Right ventricle myocardium superior (tissue), 1 donor: ENCODE measurements around the gene ABCC5. TPM values are rescaled to one million over a fixed set of nuclear protein-coding genes. Genes with fewer than 3 reads are reported as not detected.
"Not testable (repeated sequence)": the region's sequence is repeated elsewhere in the genome, so short reads cannot be mapped to it uniquely, and the experiment has no call there.

ENCODE experiments used
- ATAC-seq: fragments of 200-7000 bp; cut with Tn5 transposase; one replicate; pipeline ENCODE4 v1.9.1; 2020; ENCODE audit warnings: mild to moderate bottlenecking; ENCODE audit not compliant: poor library complexity
- DNase-seq: peaks from one replicate; pipeline ENCODE4 v3.0.0-alpha.2; 2020
- intact Hi-C: fragments of 100-400 bp; cut with DNase I; formaldehyde crosslinking; loops from one replicate; pipeline ENCODE4 v1.11.2; 2022
- long read RNA-seq: library from polyadenylated mRNA; unstranded; transcript quantifications from one replicate; pipeline ENCODE4 v2.0.0, GENCODE V29; 2021
- total RNA-seq: library from RNA; stranded (reverse); fragmentation: NEBNext Ultra II Directional; extraction: Animal tissue kit (Norgen Biotek cat#: 25700); gene quantifications from one replicate; pipeline ENCODE4 v1.2.1, GENCODE V29; 2021
- donor health status: DM: no; HTN: yes; CAD: no; lungs with severe emphysema.

ABCC5 gene
- 44.5 TPM for total RNA-seq
- long read RNA-seq, full-length matches to known transcripts, result 26 of 76 reads
- long read RNA-seq, partial matches to known transcripts, result 24 of 76 reads
- long read RNA-seq, other reads (novel, unspliced or antisense), result 26 of 76 reads

GRCh38 chr3:184017672-184018423 is at the start of gene ABCC5:
ABCC5 (minus strand) TSS chr3:184017884; CDS start chr3:184014392, 3,492 bp downstream.
- peak; percentile 97 for ATAC-seq
- DNase-seq, result peak; percentile 96

DNA sequence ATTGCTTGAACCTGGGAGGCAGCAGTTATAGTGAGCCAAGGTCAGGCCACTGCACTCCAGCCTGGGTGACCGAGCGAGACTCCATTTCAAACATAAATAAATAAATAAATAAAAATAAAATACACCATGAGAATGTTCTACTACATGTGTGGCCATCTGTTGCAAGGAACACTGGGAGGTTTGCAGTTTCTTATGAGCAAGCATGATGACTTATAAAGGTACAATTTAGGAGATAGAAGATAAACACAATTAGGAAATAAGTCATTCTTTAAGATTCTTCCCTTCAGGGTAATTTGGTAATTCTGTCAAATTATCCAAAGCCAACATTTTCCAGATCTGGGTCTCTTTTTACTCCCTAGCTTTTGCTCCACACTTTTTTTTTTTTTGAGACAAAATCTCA is 48.5 kb upstream of the ABCC5 start:
- intact Hi-C loops, result no loop called here
- ATAC-seq (no peak), DNase-seq (no peak)

More at GRCh38 chr3:184017672-184018423, at the start of gene ABCC5:
- intact Hi-C loops, result no loop called here

DNA sequence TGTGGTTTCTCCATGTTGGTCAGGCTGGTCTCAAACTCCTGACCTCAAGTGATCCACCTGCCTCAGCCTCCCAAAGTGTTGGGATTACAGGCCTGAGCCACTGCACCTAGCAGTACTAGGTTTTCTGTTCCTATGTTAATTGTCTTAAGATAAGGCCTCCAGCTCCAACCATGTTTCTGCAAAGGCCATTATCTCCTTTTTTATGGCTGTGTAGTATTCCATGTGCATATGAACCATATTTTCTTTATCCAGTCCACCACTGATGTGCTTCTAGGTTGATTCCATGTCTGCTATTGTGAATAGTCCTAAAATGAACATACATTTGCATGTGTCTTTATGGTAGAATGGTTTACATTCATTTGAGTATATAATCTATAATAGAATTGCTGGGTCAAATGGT is 45.0 kb upstream of the ABCC5 start:
- DNase-seq (no peak), ATAC-seq (no peak)
- intact Hi-C loops, result no loop called here

DNA sequence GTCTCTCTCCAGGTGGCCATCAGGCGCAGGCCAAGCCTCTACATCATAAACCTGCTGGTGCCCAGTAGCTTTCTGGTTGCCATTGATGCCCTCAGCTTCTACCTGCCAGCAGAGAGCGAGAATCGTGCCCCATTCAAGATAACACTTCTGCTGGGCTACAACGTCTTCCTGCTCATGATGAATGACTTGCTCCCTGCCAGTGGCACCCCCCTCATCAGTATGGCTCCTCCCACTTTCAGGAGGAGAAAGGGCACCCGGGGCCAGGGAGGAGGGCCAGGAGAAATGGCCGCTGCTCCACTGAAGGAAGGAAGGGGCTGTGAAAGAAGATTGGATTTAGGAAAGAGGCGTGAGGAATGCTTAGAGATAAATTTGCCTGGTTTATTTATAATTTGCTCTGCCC is 41.7 kb upstream of the ABCC5 start:
- no peak for ATAC-seq
- intact Hi-C loops, result no loop called here
- DNase-seq, result no peak

- ATAC-seq (no peak), DNase-seq (no peak)
- intact Hi-C loops, result no loop called here
These were observed 40.3 kb upstream of the ABCC5 start for GRCh38 chr3:184058029-184058428.

DNA sequence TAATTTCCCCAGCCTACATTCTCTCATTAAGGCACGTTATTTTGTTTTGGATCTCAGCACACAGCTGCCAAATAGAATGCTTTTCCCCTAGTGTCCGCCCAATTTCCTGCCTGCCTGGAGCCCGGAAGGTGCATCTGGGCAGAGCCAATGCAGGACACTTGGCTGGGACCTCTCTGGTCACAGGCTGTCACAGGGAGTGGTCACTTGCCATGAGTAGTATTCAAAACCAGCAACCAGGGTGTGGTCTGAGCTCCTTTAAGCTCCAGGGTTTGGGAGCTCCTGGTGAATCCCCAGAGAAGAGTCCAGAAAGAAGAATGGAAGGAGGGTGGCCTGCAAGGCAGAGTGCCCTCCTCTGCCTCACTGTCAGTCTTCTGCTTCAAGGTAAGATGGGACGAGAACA is 35.1 kb upstream of the ABCC5 start, which contains the start of gene HTR3C:
Gene HTR3C (plus strand): TSS at position 281 of the 400 bp plus-strand sequence. CDS start 34 bp downstream, at position 315.
- DNase-seq (no peak), ATAC-seq (no peak)
- intact Hi-C loops, result no loop called here

GRCh38 chr3:184050217-184050847 is 32.6 kb upstream of the ABCC5 start:
- DNase-seq (no peak), ATAC-seq (no peak)
- intact Hi-C loops, result no loop called here

DNA sequence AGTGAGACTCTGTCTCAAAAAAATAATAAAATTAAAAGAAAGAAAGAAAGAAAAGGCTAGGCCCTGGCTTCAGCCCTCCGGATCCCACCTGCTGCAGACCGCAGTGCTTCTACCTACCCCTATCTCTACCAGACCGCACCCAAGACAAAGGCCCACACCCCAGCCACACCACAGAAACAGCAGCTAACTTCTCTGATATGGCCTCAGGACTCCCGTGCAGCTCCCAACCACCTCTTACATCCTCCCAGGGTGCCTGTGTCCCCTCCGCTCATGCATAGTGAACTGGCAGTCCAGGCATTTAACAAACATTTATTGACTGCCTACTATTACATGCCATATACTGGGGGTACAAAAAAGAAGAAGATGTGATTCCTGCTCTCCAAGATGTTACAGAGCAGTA is 28.3 kb upstream of the ABCC5 start:
- DNase-seq, result no peak
- intact Hi-C loops, result no loop called here
- no peak for ATAC-seq

DNA sequence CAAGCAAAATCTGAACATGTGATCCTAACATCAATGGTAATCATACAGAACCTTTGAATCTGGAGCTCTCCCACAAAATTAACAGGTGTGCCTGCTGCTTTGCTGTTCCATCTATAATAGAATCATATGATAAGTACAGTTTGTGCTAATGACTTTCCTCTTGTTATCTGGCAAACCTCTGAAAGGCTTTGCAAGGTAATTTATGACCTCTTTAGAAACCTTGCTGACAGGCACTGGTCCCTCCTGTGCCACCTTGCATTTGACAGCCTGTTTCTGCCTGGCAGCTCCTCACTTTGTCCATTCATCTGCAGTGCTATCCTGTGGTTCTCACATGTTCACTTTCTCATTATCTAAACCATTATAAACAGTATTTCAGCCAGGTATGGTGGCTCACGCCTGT is 24.9 kb upstream of the ABCC5 start:
- DNase-seq (no peak), ATAC-seq (no peak)
- intact Hi-C loops, result no loop called here

DNA sequence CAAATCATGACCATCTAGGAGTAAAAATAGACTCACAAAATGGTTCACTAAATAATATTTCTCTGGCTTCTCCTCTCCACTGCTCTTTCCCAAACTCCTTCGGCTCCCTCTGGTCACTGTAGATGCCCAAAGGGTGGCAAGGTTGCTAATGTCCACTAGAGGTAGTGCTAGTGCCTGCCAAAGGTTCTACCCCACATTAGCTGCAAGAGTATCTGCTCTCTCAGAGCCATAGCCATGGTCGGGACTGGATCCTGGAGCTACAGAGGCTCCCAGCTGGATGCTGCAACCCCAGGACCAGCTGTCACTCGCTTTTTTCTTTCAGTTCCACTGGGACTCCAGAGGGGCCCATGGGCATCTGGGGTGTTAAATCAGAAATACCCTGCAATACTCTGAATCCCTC is 22.3 kb upstream of the ABCC5 start:
- intact Hi-C loops, result no loop called here
- ATAC-seq (no peak), DNase-seq (no peak)

DNA sequence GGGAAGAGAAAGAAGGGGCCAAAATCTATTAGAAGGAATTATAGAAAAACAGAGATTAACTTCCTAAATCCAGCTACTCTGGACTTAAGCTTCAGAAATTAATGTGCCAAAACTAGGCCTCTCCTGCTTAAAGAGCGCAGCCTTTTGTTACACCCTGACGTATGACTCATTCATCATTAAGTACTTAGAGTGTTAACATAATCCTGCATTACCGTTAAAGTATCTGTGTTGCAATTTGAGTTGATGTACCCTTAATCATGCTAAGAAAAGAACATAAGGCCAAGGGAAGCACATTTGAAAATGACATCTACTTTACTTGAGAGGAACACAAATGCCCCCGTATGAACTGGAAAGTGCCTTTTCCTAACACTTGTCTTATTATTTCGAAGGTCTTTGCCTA is 21.7 kb upstream of the ABCC5 start:
- ATAC-seq, result no peak
- intact Hi-C loops, result no loop called here
- DNase-seq, result no peak

GRCh38 chr3:184038307-184038706 is 20.6 kb upstream of the ABCC5 start:
- ATAC-seq, DNase-seq, intact Hi-C loops: not testable (repeated sequence)

DNA sequence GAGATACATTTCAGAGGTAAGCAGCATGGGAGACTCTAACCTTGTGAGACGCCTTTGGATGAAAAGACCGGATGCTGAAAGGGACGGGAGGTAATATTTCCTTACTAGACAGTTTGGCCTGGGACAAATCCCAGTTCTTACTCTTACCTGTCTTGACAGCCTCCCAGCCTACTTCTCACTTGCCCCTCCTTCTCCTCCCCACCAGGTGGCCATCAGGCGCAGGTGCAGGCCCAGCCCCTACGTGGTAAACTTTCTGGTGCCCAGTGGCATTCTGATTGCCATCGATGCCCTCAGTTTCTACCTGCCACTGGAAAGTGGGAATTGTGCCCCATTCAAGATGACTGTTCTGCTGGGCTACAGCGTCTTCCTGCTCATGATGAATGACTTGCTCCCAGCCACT is 20.1 kb upstream of the ABCC5 start:
- no peak for ATAC-seq
- intact Hi-C loops, result no loop called here
- no peak for DNase-seq

- ATAC-seq (no peak), DNase-seq (no peak)
- intact Hi-C loops, result no loop called here
These were observed 13.6 kb upstream of the ABCC5 start, which contains the start of gene HTR3D for GRCh38 chr3:184031187-184031792. HTR3D (plus strand) TSS chr3:184031742; CDS start chr3:184031742, 0 bp downstream.

GRCh38 chr3:184030536-184030935 is 12.9 kb upstream of the ABCC5 start:
- DNase-seq (no peak), ATAC-seq (no peak)
- intact Hi-C loops, result no loop called here

DNA sequence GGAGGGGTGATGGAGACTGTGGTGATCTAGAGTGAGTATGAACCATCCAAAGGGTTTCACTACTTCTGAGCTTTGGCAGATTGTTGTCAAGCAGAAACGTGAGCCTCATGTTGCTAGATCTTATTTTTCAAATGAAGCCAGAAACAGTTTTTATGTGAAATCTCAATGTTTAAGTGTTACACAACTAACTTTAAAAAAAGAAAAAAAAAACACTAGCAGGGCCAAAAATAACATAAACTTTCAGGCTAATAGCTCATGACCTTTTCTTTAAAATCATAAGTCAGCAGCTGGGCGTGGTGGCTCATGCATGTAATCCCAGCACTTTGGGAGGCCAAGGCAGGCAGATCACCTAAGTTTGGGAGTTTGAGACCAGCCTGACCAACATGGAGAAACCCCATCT is 11.8 kb upstream of the ABCC5 start:
- DNase-seq (no peak), ATAC-seq (no peak)

GRCh38 chr3:184028275-184028890 is 10.7 kb upstream of the ABCC5 start:
- ATAC-seq, intact Hi-C loops, DNase-seq: not testable (repeated sequence)

More for the DNA sequence above, 11.8 kb upstream of the ABCC5 start:
- intact Hi-C loops, result no loop called here

DNA sequence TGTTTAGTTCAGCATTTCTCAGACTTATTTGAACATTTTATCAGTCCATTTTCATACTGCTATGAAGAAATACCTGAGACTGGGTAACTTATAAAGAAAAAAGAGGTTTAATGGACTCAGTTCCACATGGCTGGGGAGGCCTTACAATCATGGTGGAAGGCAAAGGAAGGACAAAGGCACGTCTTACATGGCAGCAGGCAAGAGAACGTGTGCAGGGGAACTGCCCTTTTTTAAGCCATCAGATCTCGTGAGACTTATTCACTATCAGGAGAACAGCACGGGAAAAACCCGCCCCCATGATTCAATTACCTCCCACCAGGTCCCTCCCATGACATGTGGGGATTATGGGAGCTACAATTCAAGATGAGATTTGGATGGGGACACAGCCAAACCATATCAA is 7.6 kb upstream of the ABCC5 start:
- intact Hi-C loops, ATAC-seq, DNase-seq: not testable (repeated sequence)

DNA sequence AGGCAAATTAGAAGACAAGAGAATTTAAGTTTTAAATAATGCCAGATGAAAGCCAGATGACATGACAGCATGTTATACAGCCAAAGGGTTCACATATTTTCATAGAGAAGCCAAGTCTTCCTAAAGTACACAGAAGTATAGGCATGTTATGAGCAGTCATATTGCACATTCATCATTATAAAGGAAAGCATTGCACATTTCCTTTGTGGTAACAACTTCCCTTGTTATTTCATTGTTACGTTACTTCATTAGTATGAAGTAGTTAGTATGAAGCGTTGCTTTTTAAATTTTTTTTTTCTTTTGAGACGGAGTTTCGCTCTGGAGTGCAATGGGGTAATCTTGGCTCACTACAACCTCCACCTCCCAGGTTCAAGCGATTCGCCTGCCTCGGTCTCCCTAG is 4.6 kb upstream of the ABCC5 start:
- ATAC-seq (no peak), DNase-seq (no peak)
- intact Hi-C loops, result no loop called here
